Measurements from ENCODE around the gene WDFY1.
A peak's percentile ranks its signal among the peaks of the same experiment; 100 is the strongest.
"Not testable (repeated sequence)": the region's sequence is repeated elsewhere in the genome, so short reads cannot be mapped to it uniquely, and the experiment has no call there.

The WDFY1 gene

GRCh38 chr2:223956300-223956699 lies 11.2 kb upstream of the WDFY1 start:
- DNase-seq, result no peak

- no peak for DNase-seq
Observed at GRCh38 chr2:223954401-223954800, 9.3 kb upstream of the WDFY1 start.

DNA sequence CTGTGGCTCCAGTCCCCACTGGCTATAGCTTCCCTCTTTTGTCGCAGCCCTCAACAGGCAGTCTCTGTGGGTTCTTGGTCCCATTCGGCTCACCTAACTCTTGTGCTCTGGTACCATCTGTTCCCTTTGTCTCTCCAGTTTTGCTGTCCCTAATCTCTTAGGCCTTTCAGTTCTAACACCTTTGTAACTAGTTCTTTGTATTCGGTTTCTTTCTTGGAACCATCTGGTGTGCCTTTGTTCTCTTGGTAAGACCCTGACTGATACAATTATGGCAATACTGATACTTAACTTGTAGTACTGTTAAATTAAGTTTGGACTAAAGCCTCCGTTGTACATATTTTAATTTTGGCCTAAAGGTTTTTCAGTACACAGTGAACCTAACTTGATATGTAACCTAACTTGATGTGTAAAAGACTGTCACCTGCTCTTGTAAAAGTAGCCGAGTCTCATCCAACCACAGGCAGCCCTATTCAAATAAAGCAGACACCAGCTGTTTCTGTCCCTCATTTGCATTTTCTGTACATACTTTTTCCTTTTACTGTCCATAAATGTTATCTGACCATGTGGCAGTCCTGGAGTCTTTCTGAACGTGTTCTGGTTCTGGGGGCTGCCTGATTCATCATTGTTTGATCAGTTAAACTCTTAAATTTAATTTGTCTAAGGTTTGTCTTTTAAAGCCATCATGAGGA lies 7.3 kb upstream of the WDFY1 start:
- no peak for DNase-seq

DNA sequence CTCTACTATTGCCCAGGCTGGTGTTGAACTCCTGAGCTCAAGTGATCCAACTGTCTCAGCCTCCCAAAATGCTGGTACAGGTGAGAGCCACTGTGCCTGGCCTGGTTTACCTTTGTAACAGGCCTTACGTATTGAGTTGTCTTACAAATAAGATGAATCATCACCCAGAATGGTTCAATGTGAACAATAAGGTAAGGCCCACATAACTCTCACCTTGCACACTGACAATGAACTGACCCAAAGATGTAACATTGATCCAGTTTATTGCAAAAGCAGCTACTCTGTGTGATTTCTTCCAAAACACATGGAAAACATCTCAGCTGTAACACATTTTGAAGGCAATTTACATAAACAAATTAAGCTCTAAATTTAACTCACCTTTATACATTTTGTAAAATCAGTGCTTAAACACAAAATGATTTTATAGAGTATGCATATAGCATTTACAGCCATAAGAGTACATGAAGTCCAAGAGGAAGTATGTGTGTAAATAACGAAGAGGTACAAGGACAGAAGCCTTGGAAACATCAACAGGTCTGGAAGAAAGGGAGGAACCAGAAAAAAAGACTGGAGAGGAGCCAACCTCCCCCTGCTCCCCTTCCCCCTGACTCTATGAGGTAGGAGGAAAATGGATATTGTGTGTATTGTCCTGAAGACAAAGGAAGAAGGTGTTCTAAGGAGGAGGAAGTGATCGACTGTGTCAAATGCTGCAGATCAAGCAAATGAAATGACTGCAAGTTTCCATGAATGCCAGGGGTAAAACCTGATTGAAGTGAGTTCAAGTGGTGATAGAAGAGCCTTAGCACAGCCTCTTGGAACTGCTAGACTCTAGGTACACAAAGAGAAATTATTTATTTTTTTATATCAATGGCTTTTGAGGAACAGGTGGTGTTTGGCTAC lies 5.6 kb upstream of the WDFY1 start:
- DNase-seq, result no peak

DNA sequence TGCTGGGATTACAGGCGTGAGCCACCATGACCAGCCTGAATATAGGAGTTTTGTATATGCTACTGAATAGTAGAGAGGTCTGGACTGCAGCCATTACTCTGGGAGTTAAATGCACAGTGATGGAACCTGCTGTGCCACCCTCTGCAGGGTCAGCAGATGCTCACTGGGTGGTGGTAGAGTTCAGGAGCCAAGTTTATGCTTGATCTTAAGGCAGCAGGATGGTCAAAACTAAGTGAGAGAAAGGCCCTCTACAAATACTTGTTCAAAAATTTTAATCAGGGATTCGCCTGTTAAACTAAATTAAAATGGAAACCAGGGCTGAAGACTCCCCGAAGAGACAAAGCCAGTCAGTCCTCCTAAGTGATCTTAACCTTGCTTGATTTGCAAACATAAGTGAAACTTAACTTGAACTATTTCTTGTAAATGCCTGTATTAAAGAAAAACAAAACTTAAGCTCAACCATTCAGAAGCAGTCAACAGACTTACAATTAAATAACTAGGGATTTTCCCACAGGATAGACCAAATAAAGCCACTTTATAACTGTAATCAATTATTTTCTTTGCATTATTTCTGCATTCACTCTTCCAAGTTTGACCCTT lies 4.2 kb upstream of the WDFY1 start:
- DNase-seq, result no peak

- DNase-seq, result no peak
Observed at GRCh38 chr2:223947711-223948205, 2.6 kb upstream of the WDFY1 start.

DNA sequence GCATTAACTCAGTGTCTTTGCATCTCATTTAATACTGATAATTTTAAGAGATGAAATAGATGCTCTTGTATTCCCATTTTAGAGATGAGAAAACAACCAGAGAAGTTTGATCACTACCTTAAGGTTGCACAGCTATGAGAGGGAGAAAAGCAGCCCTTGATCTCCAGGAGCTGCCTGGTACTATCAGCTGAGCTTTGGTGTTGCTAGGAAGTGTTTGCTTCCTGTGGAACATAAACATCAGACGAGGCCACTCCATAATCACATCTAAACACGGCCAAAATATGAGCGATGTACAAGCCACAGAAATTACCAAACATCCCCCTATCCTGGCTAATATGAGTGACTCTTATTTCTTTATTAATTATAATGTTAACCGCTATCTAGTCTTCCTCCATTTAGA lies 620 bp upstream of the WDFY1 start:
- no peak for DNase-seq

GRCh38 chr2:223944166-223944702 lies 901 bp downstream of the WDFY1 start:
- DNase-seq, result peak in 1 of 2 donors; percentile 15

GRCh38 chr2:223943561-223944008 lies 1.6 kb downstream of the WDFY1 start:
- DNase-seq, result no peak

- DNase-seq, result no peak
Observed at GRCh38 chr2:223943135-223943534, 2.0 kb downstream of the WDFY1 start.

DNA sequence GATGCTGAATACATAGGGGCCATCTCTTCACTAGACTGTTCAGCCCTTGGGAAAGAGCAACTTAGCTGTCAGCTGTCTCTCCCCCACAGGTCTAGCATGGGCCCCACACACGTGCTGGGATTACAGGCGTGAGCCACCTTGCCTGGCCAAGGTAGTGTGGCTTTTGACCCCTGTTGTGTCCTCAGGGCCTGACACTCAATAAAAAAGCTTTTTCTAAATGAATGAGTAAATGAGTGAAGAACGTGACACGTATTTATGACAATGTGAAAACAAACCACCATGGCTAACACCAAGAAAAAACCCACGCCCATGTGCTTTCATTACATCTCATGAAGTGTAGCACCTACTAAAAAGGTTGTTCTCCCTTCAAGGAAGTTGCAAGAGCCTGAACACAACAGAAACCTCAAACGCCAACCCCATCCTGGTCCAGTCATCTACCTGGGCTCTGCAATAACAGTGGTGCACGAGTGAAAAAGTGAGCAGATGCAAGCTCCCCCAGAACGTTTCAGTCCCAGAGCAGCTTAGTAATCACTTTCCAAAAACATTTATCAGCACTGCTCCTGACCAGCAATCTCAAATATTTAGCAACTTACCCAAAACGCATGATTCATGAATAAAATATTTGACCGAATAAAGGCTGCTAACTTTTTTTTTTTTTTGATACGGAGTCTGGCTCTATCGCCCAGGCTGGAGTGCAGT lies 3.4 kb downstream of the WDFY1 start:
- no peak for DNase-seq

- not testable (repeated sequence) for DNase-seq
Observed at GRCh38 chr2:223939438-223939837, 5.7 kb downstream of the WDFY1 start.

- DNase-seq, result no peak
Observed at GRCh38 chr2:223937535-223937934, 7.6 kb downstream of the WDFY1 start.

DNA sequence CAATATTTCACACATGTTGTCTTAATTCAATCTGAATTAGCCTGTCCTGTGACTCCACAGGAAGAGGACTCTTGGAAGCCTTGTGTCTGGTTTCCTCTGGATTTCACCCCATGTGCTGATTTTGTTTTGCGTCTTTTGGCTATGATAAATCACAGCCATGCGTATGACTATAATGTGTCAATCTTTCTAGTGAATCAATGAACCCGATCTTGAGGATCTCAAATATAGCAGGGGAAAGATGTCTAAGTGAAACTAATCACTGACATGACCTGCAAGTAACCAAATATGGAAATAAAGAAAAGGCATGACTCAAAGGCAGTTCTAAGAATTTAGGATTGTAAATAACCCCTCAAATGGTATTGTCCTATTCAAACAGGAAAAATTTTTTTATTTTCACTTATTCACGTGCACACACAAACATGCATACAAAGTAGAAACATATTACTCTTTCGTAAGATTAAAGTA lies 8.2 kb downstream of the WDFY1 start:
- DNase-seq, result no peak

- no peak for DNase-seq
Observed at GRCh38 chr2:223935459-223936125, 9.5 kb downstream of the WDFY1 start.

DNA sequence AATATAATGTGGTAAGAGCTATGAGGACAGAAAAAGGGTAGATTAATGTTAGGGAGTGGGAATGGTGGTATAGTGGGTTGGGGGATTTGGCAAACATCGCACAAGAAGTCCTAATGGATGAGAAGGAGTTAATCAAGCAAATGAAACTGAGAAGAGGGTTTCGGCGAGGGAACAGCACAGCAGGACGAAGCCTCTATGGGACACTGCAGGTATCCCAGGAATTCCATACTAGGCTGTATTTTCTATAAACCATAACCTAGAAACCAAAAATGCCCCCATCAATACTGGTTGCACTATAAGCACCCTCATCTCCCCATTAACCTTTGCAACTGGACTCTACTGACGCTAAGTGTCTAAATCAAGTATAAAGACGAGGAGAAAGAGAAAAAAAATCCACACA lies 10.3 kb downstream of the WDFY1 start:
- no peak for DNase-seq

GRCh38 chr2:223932816-223933800 lies 12.0 kb downstream of the WDFY1 start:
- DNase-seq, result no peak

GRCh38 chr2:223930103-223930976 lies 14.8 kb downstream of the WDFY1 start:
- peak in 1 of 2 donors; percentile 13 for DNase-seq

DNA sequence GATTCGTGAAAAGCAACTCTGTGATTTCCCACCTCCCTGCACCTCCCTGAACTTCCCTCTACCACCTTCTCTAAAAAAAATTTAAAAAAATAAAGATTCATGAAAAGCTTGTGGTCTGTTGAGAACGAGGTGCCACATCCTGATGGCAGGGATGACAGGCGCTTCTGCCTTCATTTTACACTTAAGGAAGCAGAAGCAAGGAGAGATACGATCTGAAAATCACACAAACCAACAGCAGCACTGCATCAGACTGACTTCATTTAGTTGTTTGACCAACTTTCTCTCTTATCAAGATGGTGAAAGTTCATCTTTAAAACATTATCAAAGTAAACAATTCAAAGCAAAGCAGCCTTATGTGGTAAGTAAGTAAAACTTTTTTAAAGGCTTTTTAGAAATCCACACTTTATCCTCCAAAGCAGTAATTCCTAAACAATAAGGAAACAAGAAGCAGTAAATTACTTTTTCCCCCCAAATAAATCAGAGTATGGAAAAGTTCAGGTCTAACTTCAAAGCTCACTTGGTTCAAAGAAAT lies 15.5 kb downstream of the WDFY1 start:
- peak in 1 of 2 donors; percentile 71 for DNase-seq
